ENCODE results near the gene RGS7. TPM values are rescaled to one million over a fixed set of nuclear protein-coding genes. Genes with fewer than 3 reads are reported as not detected.

Gene RGS7
- total and polyA plus RNA-seq, 2 experiments from 2014 or later, result 0.22 to 0.73 TPM

GRCh38 chr1:240877605-240878004, 479.4 kb downstream of the RGS7 start:
- H3K9me3 ChIP-seq (ENCODE audit: low read depth), result no peaks in the 10 kb centered on the region

GRCh38 chr1:240876071-240876470, 480.9 kb downstream of the RGS7 start:
- Histone ChIP-seq H3K4me2 (no peak overlapping the region), H2AFZ (no peak overlapping the region), H3K27ac (no peak overlapping the region), H4K20me1 (ENCODE audit: insufficient read depth, poor library complexity, severe bottlenecking) (no peaks in the 10 kb centered on the region), H3K9me2 (replicated peaks; ENCODE audit: insufficient read depth) (no peaks in the 10 kb centered on the region), H3K4me1 (ENCODE audit: insufficient read depth) (no peaks in the 10 kb centered on the region), H3K79me2 (no peaks in the 10 kb centered on the region), H3K9me3 (ENCODE audit: low read depth) (no peaks in the 10 kb centered on the region), H3K36me3 (replicated peaks; ENCODE audit: insufficient read depth, low read depth) (no peaks in the 10 kb centered on the region), H3K4me3 (no peak overlapping the region), H3K27me3 (no peaks in the 10 kb centered on the region)
- TF ChIP-seq EZH2phosphoT487 (IDR thresholded peaks at IDR 0.05; ENCODE audit: low read depth, severe bottlenecking, unreplicated experiment), result no peak
- TF ChIP-seq CTCF (IDR thresholded peaks at IDR 0.05; ENCODE audit: poor library complexity), result no peak
- no peak for TF ChIP-seq EZH2 (IDR thresholded peaks at IDR 0.05; ENCODE audit: borderline replicate concordance)
- WGBS (ENCODE audit: low lambda C conversion rate, missing lambda C conversion rate), result 74% methylated on average over 4 of the region's 4 CpGs
- DNase-seq (ENCODE audit: low spot score), result no peak

More at GRCh38 chr1:240877605-240878004, 479.4 kb downstream of the RGS7 start:
- no peak for DNase-seq (ENCODE audit: low spot score)
- Histone ChIP-seq H2AFZ (no peak overlapping the region), H3K4me3 (no peak overlapping the region), H3K79me2 (no peaks in the 10 kb centered on the region), H3K27me3 (no peaks in the 10 kb centered on the region), H3K36me3 (replicated peaks; ENCODE audit: insufficient read depth, low read depth) (no peaks in the 10 kb centered on the region), H4K20me1 (ENCODE audit: insufficient read depth, poor library complexity, severe bottlenecking) (no peaks in the 10 kb centered on the region), H3K9me2 (replicated peaks; ENCODE audit: insufficient read depth) (no peaks in the 10 kb centered on the region), H3K4me1 (ENCODE audit: insufficient read depth) (no peaks in the 10 kb centered on the region), H3K27ac (no peak overlapping the region), H3K4me2 (no peak overlapping the region)
- no peak for TF ChIP-seq EZH2phosphoT487 (IDR thresholded peaks at IDR 0.05; ENCODE audit: low read depth, severe bottlenecking, unreplicated experiment)
- no peak for TF ChIP-seq CTCF (IDR thresholded peaks at IDR 0.05; ENCODE audit: poor library complexity)
- TF ChIP-seq EZH2 (IDR thresholded peaks at IDR 0.05; ENCODE audit: borderline replicate concordance), result no peak
- WGBS (ENCODE audit: low lambda C conversion rate, missing lambda C conversion rate), result 94% methylated on average over 1 of the region's 1 CpG

GRCh38 chr1:240869071-240869470, 487.9 kb downstream of the RGS7 start:
- H3K4me3 ChIP-seq, result no peak overlapping the region
- H3K36me3 ChIP-seq (replicated peaks; ENCODE audit: insufficient read depth, low read depth), result no peaks in the 10 kb centered on the region
- no peaks in the 10 kb centered on the region for H3K4me1 ChIP-seq (ENCODE audit: insufficient read depth)
- no peak overlapping the region for H3K27ac ChIP-seq
- H4K20me1 ChIP-seq (ENCODE audit: insufficient read depth, poor library complexity, severe bottlenecking), result no peaks in the 10 kb centered on the region
- no peaks in the 10 kb centered on the region for H3K27me3 ChIP-seq
- 93% methylated on average over 3 of the region's 3 CpGs for WGBS (ENCODE audit: low lambda C conversion rate, missing lambda C conversion rate)
- no peaks in the 10 kb centered on the region for H3K9me3 ChIP-seq (ENCODE audit: low read depth)
- no peak overlapping the region for H3K4me2 ChIP-seq
- no peaks in the 10 kb centered on the region for H3K9me2 ChIP-seq (replicated peaks; ENCODE audit: insufficient read depth)
- H3K79me2 ChIP-seq, result no peaks in the 10 kb centered on the region
- DNase-seq (ENCODE audit: low spot score), result no peak
- no peak overlapping the region for H2AFZ ChIP-seq
- TF ChIP-seq CTCF (IDR thresholded peaks at IDR 0.05; ENCODE audit: poor library complexity) (no peak), EZH2phosphoT487 (IDR thresholded peaks at IDR 0.05; ENCODE audit: low read depth, severe bottlenecking, unreplicated experiment) (no peak), EZH2 (IDR thresholded peaks at IDR 0.05; ENCODE audit: borderline replicate concordance) (no peak)

DNA sequence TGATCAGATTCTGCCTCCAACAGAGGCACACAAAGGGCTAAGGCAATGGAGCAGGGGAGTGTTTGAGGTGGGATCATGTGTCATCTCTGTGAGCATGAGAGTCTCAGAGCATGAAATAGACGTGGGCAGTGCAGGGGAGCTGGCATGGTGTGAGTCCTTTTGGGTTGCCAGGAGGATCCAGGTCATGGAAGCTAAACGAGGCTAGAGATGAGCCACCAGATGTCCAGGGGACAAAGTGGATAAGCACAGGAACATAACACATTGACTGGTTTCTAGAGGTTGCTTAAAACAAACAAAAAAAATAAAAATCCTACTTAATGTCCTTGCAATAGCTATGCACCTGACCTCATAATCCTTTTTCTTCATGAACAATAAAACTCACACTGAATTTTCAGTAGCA, 490.3 kb downstream of the RGS7 start:
- no peak for TF ChIP-seq EZH2phosphoT487 (IDR thresholded peaks at IDR 0.05; ENCODE audit: low read depth, severe bottlenecking, unreplicated experiment)
- TF ChIP-seq CTCF (IDR thresholded peaks at IDR 0.05; ENCODE audit: poor library complexity), result no peak
- TF ChIP-seq EZH2 (IDR thresholded peaks at IDR 0.05; ENCODE audit: borderline replicate concordance), result no peak
- Histone ChIP-seq H3K27me3 (no peaks in the 10 kb centered on the region), H3K4me3 (no peak overlapping the region), H3K9me2 (replicated peaks; ENCODE audit: insufficient read depth) (no peaks in the 10 kb centered on the region), H3K4me2 (no peak overlapping the region), H3K4me1 (ENCODE audit: insufficient read depth) (no peaks in the 10 kb centered on the region), H4K20me1 (ENCODE audit: insufficient read depth, poor library complexity, severe bottlenecking) (no peaks in the 10 kb centered on the region), H3K27ac (no peak overlapping the region), H3K9me3 (ENCODE audit: low read depth) (no peaks in the 10 kb centered on the region), H2AFZ (no peak overlapping the region), H3K36me3 (replicated peaks; ENCODE audit: insufficient read depth, low read depth) (no peaks in the 10 kb centered on the region), H3K79me2 (no peaks in the 10 kb centered on the region)
- no peak for DNase-seq (ENCODE audit: low spot score)
- WGBS (ENCODE audit: low lambda C conversion rate, missing lambda C conversion rate), result 82% methylated on average over 2 of the region's 2 CpGs

All from hepatocyte (in vitro differentiated cells).